Measurements from ENCODE around the gene STUB1. TPM values are rescaled to one million over a fixed set of nuclear protein-coding genes. Genes with fewer than 3 reads are reported as not detected.
A peak's percentile ranks its signal among the peaks of the same experiment; 100 is the strongest.

The STUB1 gene
- total and polyA plus RNA-seq, 2 experiments from 2014 or later, result 201 to 207 TPM

GRCh38 chr16:642189-643049 is 37.8 kb upstream of the STUB1 start:
- Histone ChIP-seq H3K27me3 (replicated peaks; ENCODE audit: insufficient read depth) (no peaks in the 10 kb centered on the region), H3K27ac (no peak overlapping the region), H3K9me2 (ENCODE audit: insufficient read depth) (no peaks in the 10 kb centered on the region), H3K36me3 (ENCODE audit: low read depth) (no peaks in the 10 kb centered on the region), H3K4me2 (ENCODE audit: unreplicated experiment) (peak overlapping the region; percentile 79), H4K20me1 (ENCODE audit: insufficient read depth) (no peaks in the 10 kb centered on the region), H3F3A (ENCODE audit: insufficient read depth) (peaks cover 9% of the 10 kb centered on the region), H3K79me2 (ENCODE audit: insufficient read depth) (peaks cover 14% of the 10 kb centered on the region), H3K9ac (peak overlapping the region; percentile 80), H3K4me1 (ENCODE audit: insufficient read depth) (0 out of 2 replicates have a peak, but pooled peaks cover 4% of the 10 kb centered on the region), H2AFZ (peak overlapping the region; percentile 72), H3K9me3 (ENCODE audit: low read depth) (no peaks in the 10 kb centered on the region), H3K4me3 (peak overlapping the region; percentile 76)
- DNase-seq, result peak; percentile 64
- TF ChIP-seq EZH2 (IDR thresholded peaks at IDR 0.05; ENCODE audit: insufficient read depth, poor library complexity, severe bottlenecking) (no peak), EZH2phosphoT487 (IDR thresholded peaks at IDR 0.05; ENCODE audit: insufficient read depth, low read depth) (no peak)
- WGBS, 2 experiments (ENCODE audit: low coverage in 1 of 2, low lambda C conversion rate in 2 of 2, missing lambda C conversion rate in 2 of 2), result 12 to 19% methylated on average over 31 to 44 of the region's 72 CpGs
- in situ Hi-C loops (cut with MboI), result no loop called here

GRCh38 chr16:643050-643368 is 37.2 kb upstream of the STUB1 start:
- Histone ChIP-seq H3K4me2 (ENCODE audit: unreplicated experiment) (peak overlapping the region; percentile 79), H3F3A (ENCODE audit: insufficient read depth) (peaks cover 9% of the 10 kb centered on the region), H3K9ac (peak overlapping the region; percentile 80), H2AFZ (no peak overlapping the region), H3K4me3 (peak overlapping the region; percentile 76), H3K9me3 (ENCODE audit: low read depth) (no peaks in the 10 kb centered on the region), H3K79me2 (ENCODE audit: insufficient read depth) (peaks cover 19% of the 10 kb centered on the region), H4K20me1 (ENCODE audit: insufficient read depth) (no peaks in the 10 kb centered on the region), H3K36me3 (ENCODE audit: low read depth) (no peaks in the 10 kb centered on the region), H3K9me2 (ENCODE audit: insufficient read depth) (no peaks in the 10 kb centered on the region), H3K27ac (no peak overlapping the region), H3K27me3 (replicated peaks; ENCODE audit: insufficient read depth) (no peaks in the 10 kb centered on the region), H3K4me1 (ENCODE audit: insufficient read depth) (0 out of 2 replicates have a peak, but pooled peaks cover 4% of the 10 kb centered on the region)
- in situ Hi-C loops (cut with MboI), result no loop called here
- WGBS, 2 experiments (ENCODE audit: low coverage in 1 of 2, low lambda C conversion rate in 2 of 2, missing lambda C conversion rate in 2 of 2), result 76 to 87% methylated on average over 11 to 13 of the region's 13 CpGs
- DNase-seq, result no peak
- TF ChIP-seq EZH2phosphoT487 (IDR thresholded peaks at IDR 0.05; ENCODE audit: insufficient read depth, low read depth) (no peak), EZH2 (IDR thresholded peaks at IDR 0.05; ENCODE audit: insufficient read depth, poor library complexity, severe bottlenecking) (no peak)

DNA sequence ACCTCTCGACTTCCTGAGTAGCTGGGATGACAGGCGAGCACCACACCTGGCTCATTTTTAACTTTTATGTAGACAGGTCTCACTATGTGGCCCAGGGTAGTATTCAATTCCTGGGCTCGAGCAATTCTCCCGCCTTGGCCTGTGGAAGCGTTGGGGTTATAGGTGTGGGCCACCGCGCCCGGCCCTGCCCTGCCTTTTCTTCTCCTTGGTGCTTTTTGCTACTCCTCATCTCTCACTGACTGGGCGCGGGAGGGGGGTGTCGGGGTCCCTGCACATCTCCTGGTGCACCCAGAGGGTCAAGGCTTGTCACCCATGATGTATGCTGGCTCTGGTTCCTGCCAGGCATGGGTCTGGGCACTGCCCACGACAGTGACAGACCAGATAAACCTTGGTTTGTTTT is 35.7 kb upstream of the STUB1 start:
- no peaks in the 10 kb centered on the region for H3K27me3 ChIP-seq (replicated peaks; ENCODE audit: insufficient read depth)
- WGBS, 2 experiments (ENCODE audit: low coverage in 1 of 2, low lambda C conversion rate in 2 of 2, missing lambda C conversion rate in 2 of 2), result 84 to 89% methylated on average over 12 of the region's 12 CpGs
- H3K4me3 ChIP-seq, result no peak overlapping the region
- no peak overlapping the region for H3K27ac ChIP-seq
- no peak for DNase-seq
- H3K4me1 ChIP-seq (ENCODE audit: insufficient read depth), result 0 out of 2 replicates have a peak, but pooled peaks cover 4% of the 10 kb centered on the region
- H3K79me2 ChIP-seq (ENCODE audit: insufficient read depth), result peaks cover 29% of the 10 kb centered on the region
- H3K9me2 ChIP-seq (ENCODE audit: insufficient read depth), result no peaks in the 10 kb centered on the region
- H3F3A ChIP-seq (ENCODE audit: insufficient read depth), result 0 out of 2 replicates have a peak, but pooled peaks cover 1% of the 10 kb centered on the region
- H4K20me1 ChIP-seq (ENCODE audit: insufficient read depth), result no peaks in the 10 kb centered on the region
- H3K36me3 ChIP-seq (ENCODE audit: low read depth), result no peaks in the 10 kb centered on the region
- in situ Hi-C loops (cut with MboI), result no loop called here
- no peak overlapping the region for H3K4me2 ChIP-seq (ENCODE audit: unreplicated experiment)
- H3K9ac ChIP-seq, result no peak overlapping the region
- TF ChIP-seq EZH2phosphoT487 (IDR thresholded peaks at IDR 0.05; ENCODE audit: insufficient read depth, low read depth) (no peak), EZH2 (IDR thresholded peaks at IDR 0.05; ENCODE audit: insufficient read depth, poor library complexity, severe bottlenecking) (no peak)
- H3K9me3 ChIP-seq (ENCODE audit: low read depth), result no peaks in the 10 kb centered on the region
- no peak overlapping the region for H2AFZ ChIP-seq

GRCh38 chr16:645852-646678 is 34.1 kb upstream of the STUB1 start:
- Histone ChIP-seq H2AFZ (no peak overlapping the region), H3K4me3 (no peak overlapping the region), H3K9me3 (ENCODE audit: low read depth) (no peaks in the 10 kb centered on the region), H3F3A (ENCODE audit: insufficient read depth) (no peaks in the 10 kb centered on the region), H3K36me3 (ENCODE audit: low read depth) (no peaks in the 10 kb centered on the region), H3K9me2 (ENCODE audit: insufficient read depth) (no peaks in the 10 kb centered on the region), H3K79me2 (ENCODE audit: insufficient read depth) (peaks cover 38% of the 10 kb centered on the region), H3K27ac (no peak overlapping the region), H3K4me2 (ENCODE audit: unreplicated experiment) (no peak overlapping the region), H4K20me1 (ENCODE audit: insufficient read depth) (no peaks in the 10 kb centered on the region), H3K9ac (no peak overlapping the region), H3K27me3 (replicated peaks; ENCODE audit: insufficient read depth) (no peaks in the 10 kb centered on the region), H3K4me1 (ENCODE audit: insufficient read depth) (peaks cover 4% of the 10 kb centered on the region; the same call in 1 of the 2 replicates)
- in situ Hi-C loops (cut with MboI), result no loop called here
- 68 to 72% methylated on average over 26 to 32 of the region's 32 CpGs for WGBS, 2 experiments (ENCODE audit: low coverage in 1 of 2, low lambda C conversion rate in 2 of 2, missing lambda C conversion rate in 2 of 2)
- TF ChIP-seq EZH2 (IDR thresholded peaks at IDR 0.05; ENCODE audit: insufficient read depth, poor library complexity, severe bottlenecking) (no peak), EZH2phosphoT487 (IDR thresholded peaks at IDR 0.05; ENCODE audit: insufficient read depth, low read depth) (no peak)
- DNase-seq, result no peak

Measured in GM23248 (cell line).